Gastroesophageal sphincter (tissue), 3 donors: ENCODE measurements around the gene PSMG3.

Experiments
- CTCF ChIP-seq, 4 experiments: fragments of 200-600 bp in 2 of 4; fragments of 450-650 bp in 2 of 4; sonication (generic) in 1 of 4; IDR thresholded peaks; one replicate each; pipeline ENCODE4 v1.5.1; 2017 to 2019; ENCODE audit warnings: antibody characterized with exemption in 4 of 4, mild to moderate bottlenecking in 2 of 4, moderate library complexity in 2 of 4
- EP300 ChIP-seq: sonication (generic); formaldehyde crosslinking; IDR thresholded peaks from one replicate; pipeline ENCODE4 v1.6.1; 2017; ENCODE audit warnings: antibody characterized with exemption, mild to moderate bottlenecking
- POLR2A ChIP-seq, 2 donors: fragments of 450-650 bp; IDR thresholded peaks; one replicate each; pipeline ENCODE4 v1.6.1; 2017; ENCODE audit warnings: antibody characterized with exemption in 2 of 2, mild to moderate bottlenecking in 2 of 2, moderate library complexity in 1 of 2
- POLR2AphosphoS5 ChIP-seq: sonication (generic); formaldehyde crosslinking; IDR thresholded peaks from one replicate; pipeline ENCODE4 v1.6.1; 2017; ENCODE audit warnings: antibody characterized with exemption

DNA sequence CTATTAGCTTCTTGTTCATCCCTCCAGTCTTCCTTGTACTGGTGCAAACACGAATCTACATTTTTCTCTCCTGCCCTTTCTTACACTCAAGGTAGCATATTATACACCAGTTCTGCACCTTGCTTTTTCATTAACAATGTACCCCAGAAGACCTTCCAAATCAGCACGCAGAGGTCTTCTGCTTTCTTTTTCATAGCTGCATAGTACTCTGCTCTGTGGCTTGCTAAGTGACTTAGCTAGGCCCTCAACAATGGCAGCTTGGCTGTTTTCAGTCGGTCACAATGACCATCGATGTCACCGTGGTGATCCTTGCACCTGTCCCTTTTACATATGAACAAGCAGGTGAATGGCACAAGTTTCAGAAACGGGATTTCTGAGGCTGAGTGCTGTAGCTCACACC lies 44.4 kb downstream of the PSMG3 start:
- no peak for TF ChIP-seq CTCF (IDR thresholded peaks at IDR 0.05)
- no peak for TF ChIP-seq POLR2A (IDR thresholded peaks at IDR 0.05)
- no peak for TF ChIP-seq EP300
- TF ChIP-seq POLR2AphosphoS5 = no peak
